ENCODE measurements around the gene RPS2.
A peak's percentile ranks its signal among the peaks of the same experiment; 100 is the strongest.

The RPS2 gene

GRCh38 chr16:1998852-1999801 lies 34.5 kb upstream of the RPS2 start:
- DNase-seq: no peak

- DNase-seq: no peak
Measured at GRCh38 chr16:1998360-1998835, 33.8 kb upstream of the RPS2 start.

GRCh38 chr16:1997494-1998359 lies 33.1 kb upstream of the RPS2 start:
- DNase-seq: no peak

- no peak for DNase-seq
Measured at GRCh38 chr16:1993731-1994131, 29.1 kb upstream of the RPS2 start.

GRCh38 chr16:1992704-1993317 lies 28.2 kb upstream of the RPS2 start:
- DNase-seq: no peak

- DNase-seq: peak; percentile 96
Measured at GRCh38 chr16:1991948-1992703, 27.5 kb upstream of the RPS2 start.

- DNase-seq: no peak
Measured at GRCh38 chr16:1991588-1991947, 26.9 kb upstream of the RPS2 start.

- DNase-seq: no peak
Measured at GRCh38 chr16:1991135-1991551, 26.5 kb upstream of the RPS2 start.

- DNase-seq: no peak
Measured at GRCh38 chr16:1990351-1991134, 25.9 kb upstream of the RPS2 start.

- no peak for DNase-seq
Measured at GRCh38 chr16:1990101-1990350, 25.4 kb upstream of the RPS2 start.

GRCh38 chr16:1989209-1990100 lies 24.8 kb upstream of the RPS2 start, which contains the start of gene SYNGR3:
SYNGR3 (plus strand) TSS chr16:1989970; CDS start chr16:1990103, 133 bp downstream.
- no peak for DNase-seq

- no peak for DNase-seq
Measured at GRCh38 chr16:1987198-1987597, 22.6 kb upstream of the RPS2 start.

- DNase-seq: no peak
Measured at GRCh38 chr16:1985466-1986150, 21.0 kb upstream of the RPS2 start.

- DNase-seq: no peak
Measured at GRCh38 chr16:1984347-1985225, 20.0 kb upstream of the RPS2 start.

- peak; percentile 97 for DNase-seq
Measured at GRCh38 chr16:1983544-1984346, 19.1 kb upstream of the RPS2 start, which contains the start of gene GFER. GFER (plus strand) TSS chr16:1984193; CDS start chr16:1984219, 26 bp downstream.

- no peak for DNase-seq
Measured at GRCh38 chr16:1982991-1983543, 18.4 kb upstream of the RPS2 start.

- DNase-seq: no peak
Measured at GRCh38 chr16:1982013-1982433, 17.4 kb upstream of the RPS2 start.

- DNase-seq: no peak
Measured at GRCh38 chr16:1981398-1981836, 16.8 kb upstream of the RPS2 start, which contains the start of gene NOXO1. NOXO1 (minus strand) TSS chr16:1981469; CDS start chr16:1981179, 290 bp downstream.

Data from islet precursor cell (in vitro differentiated cells).